H1 (cell line): Measurements from ENCODE around the gene OR51B5. TPM values are rescaled to one million over a fixed set of nuclear protein-coding genes. Genes with fewer than 3 reads are reported as not detected.

Source experiments
- CTCF ChIA-PET: fragments of 300-600 bp; sonication (Branson Sonifier 250); formaldehyde crosslinking; loops from one replicate; lab custom pipeline; 2021; ENCODE audit not compliant: partially characterized antibody; lab: Charles Lee
- POLR2A ChIA-PET: fragments of 300-600 bp; sonication (Branson Sonifier 250); formaldehyde crosslinking; loops from one replicate; lab custom pipeline; 2021; ENCODE audit warnings: inconsistent platforms; ENCODE audit not compliant: partially characterized antibody; lab: Charles Lee
- DNase-seq, 2 experiments: peaks; one replicate each; pipeline versions ENCODE4 v3.0.0 to v3.0.0-alpha.2; 2010 to 2022; ENCODE audit warnings: low spot score in 2 of 2, low read depth in 1 of 2, mixed read lengths in 1 of 2
- FAIRE-seq: peaks from 2 replicates; lab custom pipeline; 2011; peaks lifted over from hg19 to GRCh38; lab: Jason Lieb, UNC
- H2AFZ ChIP-seq: 2 replicates; pipeline ENCODE4 v1.8.1; 2012; ENCODE audit warnings: low read length, inconsistent platforms
- H2AK5ac ChIP-seq: 2 replicates; pipeline ENCODE4 v1.6.1; 2013; ENCODE audit warnings: low read depth, low read length
- H2BK120ac ChIP-seq: replicated peaks from 2 replicates; pipeline ENCODE3; 2013; ENCODE audit warnings: low read depth, low read length, inconsistent platforms
- H2BK12ac ChIP-seq: 2 replicates; pipeline ENCODE4 v1.6.1; 2013; ENCODE audit warnings: low read depth, low read length
- H2BK15ac ChIP-seq: 2 replicates; pipeline ENCODE4 v1.6.1; 2013; ENCODE audit warnings: low read length
- H2BK20ac ChIP-seq: 2 replicates; pipeline ENCODE4 v1.6.1; 2013; ENCODE audit warnings: low read length
- H2BK5ac ChIP-seq: 2 replicates; pipeline ENCODE4 v1.6.1; 2013; ENCODE audit warnings: low read depth, low read length
- H3K14ac ChIP-seq: 2 replicates; pipeline ENCODE4 v1.6.1; 2013; ENCODE audit warnings: inconsistent platforms; ENCODE audit not compliant: insufficient read length
- H3K18ac ChIP-seq: 2 replicates; pipeline ENCODE4 v1.6.1; 2013; ENCODE audit warnings: low read length; ENCODE audit errors: extremely low read depth
- H3K23ac ChIP-seq: 2 replicates; pipeline ENCODE4 v1.6.1; 2013; ENCODE audit warnings: inconsistent platforms; ENCODE audit not compliant: insufficient read length
- H3K23me2 ChIP-seq: 2 replicates; pipeline ENCODE4 v1.6.1; 2013; ENCODE audit warnings: low read depth, low read length
- H3K27ac ChIP-seq: 2 replicates; pipeline ENCODE4 v1.6.1; 2011; ENCODE audit warnings: low read depth, low read length, inconsistent platforms
- H3K27me3 ChIP-seq, 4 experiments: replicated peaks in 1 of 4; 1 replicate in 1 of 4; 2 replicates in 3 of 4; pipeline versions ENCODE4 v1.6.1 to v1.8.1; 2011 to 2013; ENCODE audit warnings: low read length in 3 of 4, mild to moderate bottlenecking in 3 of 4, inconsistent platforms in 2 of 4, mixed read lengths in 2 of 4, moderate library complexity in 1 of 4; ENCODE audit not compliant: control insufficient read depth in 3 of 4, insufficient read depth in 3 of 4; ENCODE audit errors: extremely low read depth in 1 of 4
- H3K36me3 ChIP-seq, 4 experiments: 2 replicates each; pipeline versions ENCODE4 v1.6.1 to v1.8.1; 2011 to 2013; ENCODE audit warnings: mild to moderate bottlenecking in 4 of 4, low read length in 3 of 4, moderate library complexity in 2 of 4, control low read depth in 1 of 4, inconsistent platforms in 1 of 4; ENCODE audit not compliant: insufficient read depth in 4 of 4, control insufficient read depth in 2 of 4
- H3K4ac ChIP-seq: replicated peaks from 2 replicates; pipeline ENCODE3; 2013; ENCODE audit warnings: low read length, low read depth, mixed read lengths, inconsistent platforms; ENCODE audit not compliant: insufficient read length
- H3K4me1 ChIP-seq, 4 experiments: replicated peaks in 1 of 4; 1 replicate in 1 of 4; 2 replicates in 3 of 4; pipeline versions ENCODE4 v1.6.1 to v1.8.1; 2011 to 2013; ENCODE audit warnings: low read length in 3 of 4, inconsistent platforms in 2 of 4, mixed read lengths in 1 of 4; ENCODE audit not compliant: insufficient read depth in 4 of 4, control insufficient read depth in 3 of 4
- H3K4me2 ChIP-seq, 2 experiments: 2 replicates each; pipeline versions ENCODE4 v1.6.1 to v1.8.1; 2011 to 2013; ENCODE audit warnings: low read depth in 2 of 2, low read length in 2 of 2, control low read depth in 1 of 2, inconsistent platforms in 1 of 2, mild to moderate bottlenecking in 1 of 2; ENCODE audit not compliant: insufficient read depth in 1 of 2
- H3K4me3 ChIP-seq, 4 experiments: fragments of 200-600, 300-600 bp in 1 of 4; sonication (generic), shearing (Covaris generic), sonication (Bioruptor Twin) in 1 of 4; 2 replicates each; pipeline versions ENCODE4 v1.5.1 to v1.8.1; 2011 to 2016; ENCODE audit warnings: low read length in 4 of 4, low read depth in 3 of 4, control low read depth in 2 of 4, inconsistent platforms in 2 of 4, mild to moderate bottlenecking in 2 of 4, mixed read lengths in 1 of 4, moderate library complexity in 1 of 4; ENCODE audit not compliant: insufficient read depth in 2 of 4; ENCODE audit errors: extremely low read depth in 1 of 4
- H3K56ac ChIP-seq: replicated peaks from 2 replicates; pipeline ENCODE3; 2013; ENCODE audit warnings: low read depth, mild to moderate bottlenecking, mixed read lengths, low read length, inconsistent platforms; ENCODE audit not compliant: insufficient read length
- H3K79me1 ChIP-seq: 2 replicates; pipeline ENCODE4 v1.6.1; 2013; ENCODE audit warnings: low read depth, low read length, control low read depth
- H3K79me2 ChIP-seq, 2 experiments: 2 replicates each; pipeline versions ENCODE4 v1.6.1 to v1.8.1; 2012 to 2013; ENCODE audit warnings: low read length in 2 of 2, mild to moderate bottlenecking in 2 of 2, inconsistent platforms in 1 of 2; ENCODE audit not compliant: insufficient read depth in 2 of 2, control insufficient read depth in 1 of 2
- H3K9ac ChIP-seq, 4 experiments: replicated peaks in 1 of 4; 1 replicate in 1 of 4; 2 replicates in 3 of 4; pipeline versions ENCODE4 v1.6.1 to v1.8.1; 2011 to 2013; ENCODE audit warnings: low read depth in 3 of 4, low read length in 3 of 4, control low read depth in 2 of 4, mild to moderate bottlenecking in 2 of 4, moderate library complexity in 2 of 4, inconsistent platforms in 1 of 4; ENCODE audit errors: extremely low read depth in 1 of 4
- H3K9me3 ChIP-seq, 2 experiments: 2 replicates each; pipeline versions ENCODE4 v1.6.1 to v1.8.1; 2012 to 2013; ENCODE audit warnings: mild to moderate bottlenecking in 2 of 2, moderate library complexity in 2 of 2, control low read depth in 1 of 2, inconsistent platforms in 1 of 2, low read depth in 1 of 2, low read length in 1 of 2, mixed read lengths in 1 of 2; ENCODE audit not compliant: insufficient read depth in 2 of 2
- H4K20me1 ChIP-seq, 2 experiments: replicated peaks in 1 of 2; 2 replicates each; pipeline versions ENCODE3 to v1.8.1; 2011 to 2013; ENCODE audit warnings: inconsistent platforms in 2 of 2, low read length in 2 of 2, mild to moderate bottlenecking in 1 of 2; ENCODE audit not compliant: insufficient read depth in 2 of 2, control insufficient read depth in 1 of 2
- H4K5ac ChIP-seq: 2 replicates; pipeline ENCODE4 v1.6.1; 2013; ENCODE audit warnings: low read length, low read depth, mixed read lengths, inconsistent platforms; ENCODE audit not compliant: insufficient read length
- H4K8ac ChIP-seq: 2 replicates; pipeline ENCODE4 v1.8.0; 2013; ENCODE audit warnings: mild to moderate bottlenecking, moderate library complexity, low read length, inconsistent platforms; ENCODE audit not compliant: insufficient read depth; ENCODE audit errors: extremely low read depth
- H4K91ac ChIP-seq: replicated peaks from 2 replicates; pipeline ENCODE3; 2013; ENCODE audit warnings: low read length, mixed read lengths, inconsistent platforms; ENCODE audit not compliant: insufficient read length
- ASH2L ChIP-seq: fragments of 200-600, 300-600 bp; sonication (generic); IDR thresholded peaks from one replicate; pipeline ENCODE4 v1.7.1; 2017; ENCODE audit warnings: low read length
- EP300 ChIP-seq, 2 experiments: IDR thresholded peaks; 1 replicate in 1 of 2; 2 replicates in 1 of 2; pipeline ENCODE4 v1.6.1; 2011 to 2012; ENCODE audit warnings: low read depth in 2 of 2, low read length in 2 of 2, mild to moderate bottlenecking in 2 of 2, borderline replicate concordance in 1 of 2, inconsistent platforms in 1 of 2, moderate library complexity in 1 of 2
- POLR2A ChIP-seq, 2 experiments: IDR thresholded peaks; 1 replicate in 1 of 2; 2 replicates in 1 of 2; pipeline ENCODE4 v1.6.1; 2011; ENCODE audit warnings: low read depth in 2 of 2, low read length in 2 of 2, mild to moderate bottlenecking in 2 of 2; ENCODE audit errors: control extremely low read depth in 1 of 2
- POU5F1 ChIP-seq: IDR thresholded peaks from 2 replicates; pipeline ENCODE4 v1.6.1; 2011; ENCODE audit warnings: low read depth, mild to moderate bottlenecking, low read length, moderate library complexity
- RAD21 ChIP-seq, 2 experiments: IDR thresholded peaks in 1 of 2; conservative IDR thresholded peaks in 1 of 2; 2 replicates each; pipeline ENCODE4 v1.6.1; 2011; ENCODE audit warnings: low read depth in 2 of 2, low read length in 2 of 2, improper control_type of control experiment in 1 of 2, inconsistent platforms in 1 of 2, mild to moderate bottlenecking in 1 of 2, moderate library complexity in 1 of 2
- RFX5 ChIP-seq: IDR thresholded peaks from 2 replicates; pipeline ENCODE4 v1.6.1; 2011; ENCODE audit warnings: low read depth, low read length, improper control_type of control experiment, borderline replicate concordance
- RXRA ChIP-seq: IDR thresholded peaks from 2 replicates; pipeline ENCODE4 v1.6.1; 2011; ENCODE audit warnings: low read depth, mild to moderate bottlenecking, low read length, moderate library complexity; ENCODE audit not compliant: insufficient read depth
- SP1 ChIP-seq: IDR thresholded peaks from 2 replicates; pipeline ENCODE4 v1.6.1; 2011; ENCODE audit warnings: low read depth, low read length
- TBP ChIP-seq: IDR thresholded peaks from 2 replicates; pipeline ENCODE4 v1.6.1; 2011; ENCODE audit warnings: low read depth, low read length, improper control_type of control experiment
- YY1 ChIP-seq: IDR thresholded peaks from 2 replicates; pipeline ENCODE4 v1.6.1; 2011; ENCODE audit warnings: low read depth, mild to moderate bottlenecking, low read length
- ZNF274 ChIP-seq: IDR thresholded peaks from 2 replicates; pipeline ENCODE4 v1.7.0; 2012; ENCODE audit warnings: low read length, borderline replicate concordance; ENCODE audit errors: extremely low read depth
- WGBS, 2 experiments: shearing (Covaris generic) in 1 of 2; methylation state at CpG; one replicate each; pipeline versions ENCODE4 v1.1.6 to v1.1.7; 2013 to 2015; ENCODE audit warnings: low lambda C conversion rate in 2 of 2, mixed read lengths in 2 of 2, inconsistent platforms in 1 of 2, low coverage in 1 of 2, missing lambda C conversion rate in 1 of 2; ENCODE audit not compliant: insufficient replicate concordance in 2 of 2, insufficient coverage in 1 of 2, insufficient read length in 1 of 2; ENCODE audit errors: extremely low coverage in 1 of 2, missing lambda C conversion rate in 1 of 2; 5-methylcytosine and 5-hydroxymethylcytosine counted together
- polyA plus RNA-seq, 7 experiments: library from polyadenylated mRNA; depleted of rRNA in 3 of 7; stranded (reverse) in 5 of 7; unstranded in 2 of 7; fragments of >200 nt in 5 of 7; fragments of 200-250 nt in 2 of 7; gene quantifications; 1 replicate in 5 of 7; 2 replicates in 1 of 7; 4 replicates in 1 of 7; pipeline versions ENCODE4 v1.2.1 to v1.2.3, GENCODE V29; 2011 to 2013; ENCODE audit warnings: missing spikeins in 2 of 7, mixed read lengths in 2 of 7
- total RNA-seq: library from RNA; stranded (reverse); fragmentation: NEBNext Ultra II Directional; extraction: Animal tissue kit (Norgen Biotek cat#: 25700); gene quantifications from 2 replicates; pipeline ENCODE4 v1.2.1, GENCODE V29; 2021
- TF ChIP-seq, protein P1 (sequence below): IDR thresholded peaks from 2 replicates; pipeline ENCODE4 v1.6.1; 2012; ENCODE audit warnings: inconsistent platforms

Gene OR51B5
- total and polyA plus RNA-seq, 2 of the 8 experiments (the other 6 are each of a cell fraction or from before 2014, with no cell fraction given): not detected

DNA sequence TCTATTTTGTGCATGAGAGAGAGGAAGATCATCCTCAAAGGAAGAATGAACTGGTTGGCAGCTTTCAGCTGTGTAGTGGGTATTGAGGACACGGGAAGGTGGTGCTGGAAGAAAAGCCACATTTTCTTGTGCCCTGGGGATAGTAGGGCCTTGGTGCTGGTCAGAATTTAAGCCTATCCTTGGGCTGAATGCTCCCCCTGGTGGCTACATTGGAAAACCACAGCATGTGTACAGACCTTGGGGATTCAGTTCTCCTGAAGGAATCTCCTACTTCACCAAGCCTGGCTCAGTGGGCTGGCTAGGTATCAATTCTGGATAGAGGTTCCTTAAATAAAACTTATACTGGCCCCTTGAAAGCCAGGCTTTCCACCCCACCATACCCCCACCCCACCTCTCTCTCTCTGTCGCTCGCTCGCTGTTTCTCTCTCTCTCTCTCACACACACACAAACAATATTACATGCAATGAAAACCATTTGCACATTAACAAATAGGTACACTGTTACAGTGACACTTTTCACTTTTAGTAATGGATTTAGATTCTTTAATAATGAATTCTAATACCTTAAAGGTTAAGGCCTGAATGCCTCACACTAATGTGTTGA lies 37.5 kb upstream of the OR51B5 start:
- CTCF ChIA-PET: interaction anchor here (0.6 to 2.2 kb wide), 16 partner anchors 10 to 819 kb away, joined by 3 to 9 read pairs (median 4); no protein-coding TSS in a partner anchor
- H2AFZ ChIP-seq: peak overlapping the region; percentile 72; the same call in 1 of the 2 replicates
- POLR2A ChIA-PET: no interaction called here
- TF ChIP-seq RFX5 (no peak), EP300 (IDR thresholded peaks at IDR 0.05; ENCODE audit: borderline replicate concordance in 1 of 2, low read depth in 2 of 2, low read length in 2 of 2) (no peak), SP1 (no peak), ASH2L (no peak), RXRA (no peak), POLR2A (IDR thresholded peaks at IDR 0.05; ENCODE audit: control extremely low read depth in 1 of 2, low read depth in 2 of 2, low read length in 2 of 2) (no peak), TBP (no peak), POU5F1 (no peak), ZNF274 (no peak), YY1 (no peak), RAD21 (IDR thresholded peaks at IDR 0.05 in 1 of 2, conservative IDR thresholded peaks at IDR 0.05 in 1 of 2; ENCODE audit: low read depth in 2 of 2, low read length in 2 of 2) (peak; percentile 95 to 96)
- TF ChIP-seq, protein P1, sequence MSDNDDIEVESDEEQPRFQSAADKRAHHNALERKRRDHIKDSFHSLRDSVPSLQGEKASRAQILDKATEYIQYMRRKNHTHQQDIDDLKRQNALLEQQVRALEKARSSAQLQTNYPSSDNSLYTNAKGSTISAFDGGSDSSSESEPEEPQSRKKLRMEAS: 0 out of 2 replicates have a peak, but pooled peaks have one; percentile 9

More for the DNA sequence above, 37.5 kb upstream of the OR51B5 start:
- Histone ChIP-seq H3K79me1 (no peaks in the 10 kb centered on the region), H3K4me2 (no peak overlapping the region), H3K4me3 (no peak overlapping the region), H4K20me1 (no peaks in the 10 kb centered on the region), H3K9ac (no peak overlapping the region), H3K23ac (no peak overlapping the region), H3K56ac (no peak overlapping the region), H3K79me2 (no peaks in the 10 kb centered on the region), H2BK15ac (no peak overlapping the region), H2BK5ac (no peak overlapping the region), H3K36me3 (no peaks in the 10 kb centered on the region), H4K5ac (no peak overlapping the region), H4K91ac (no peak overlapping the region), H2BK120ac (no peak overlapping the region), H2BK20ac (no peak overlapping the region), H3K9me3 (no peaks in the 10 kb centered on the region), H3K14ac (no peak overlapping the region), H3K4me1 (no peaks in the 10 kb centered on the region; a peak in 1 of 7 replicates), H3K18ac (no peak overlapping the region), H3K27ac (no peak overlapping the region), H3K23me2 (no peaks in the 10 kb centered on the region), H2BK12ac (no peak overlapping the region), H3K4ac (no peak overlapping the region), H4K8ac (no peak overlapping the region), H2AK5ac (no peak overlapping the region), H3K27me3 (no peaks in the 10 kb centered on the region)
- 71% methylated on average over 4 of the region's 4 CpGs; no CpG with 5 or more reads in 1 of the 2 experiments for WGBS, 2 experiments
- DNase-seq: peak; percentile 31 to 70
- peak; percentile 96 for FAIRE-seq
